Measurements from ENCODE around the gene GUCY1A2. TPM values are rescaled to one million over a fixed set of nuclear protein-coding genes. Genes with fewer than 3 reads are reported as not detected.

GUCY1A2 gene
- total RNA-seq, 2 donors from 2014 or later: 1.7 to 7.2 TPM

DNA sequence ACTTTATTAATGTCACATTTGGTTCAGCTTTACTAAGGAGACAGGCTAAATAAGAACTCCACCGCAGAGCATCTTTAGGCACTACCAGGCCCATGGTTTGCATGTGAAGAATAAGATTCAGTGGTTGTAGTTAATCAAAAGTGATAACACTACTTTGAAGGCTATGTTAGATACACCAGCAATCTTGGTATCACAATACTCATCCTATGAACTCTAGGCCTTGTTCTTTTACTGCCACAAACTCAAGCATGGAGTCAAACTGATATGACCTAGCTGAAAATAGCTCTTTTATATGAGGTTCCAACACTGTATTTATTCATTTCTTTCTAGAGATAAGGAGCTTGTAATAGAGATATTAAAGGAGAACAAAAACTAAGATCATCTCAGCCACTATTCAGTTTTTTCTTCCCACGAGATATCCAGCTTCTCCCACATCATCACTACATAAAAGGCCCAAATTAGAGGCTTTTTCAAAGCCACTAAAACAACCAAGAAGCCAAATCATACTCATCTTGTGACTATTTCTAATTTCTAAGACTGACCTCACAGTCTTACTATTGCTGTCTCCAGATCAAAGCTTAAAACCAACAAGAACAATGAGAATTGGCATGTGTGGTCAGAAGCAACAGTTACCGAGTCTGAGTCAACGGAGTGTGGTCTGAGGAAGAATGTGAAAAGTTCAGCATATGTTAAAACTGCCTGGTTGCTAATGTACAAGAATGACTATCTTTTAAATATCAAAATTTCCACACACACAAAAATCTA, 25.1 kb upstream of the GUCY1A2 start:
- no peak for DNase-seq (ENCODE audit: low spot score)
- Histone ChIP-seq H3K27ac (no peak overlapping the region), H3K4me3 (no peak overlapping the region), H3K9me3 (peaks cover 0 to 8% of the 10 kb centered on the region in 2 donors), H3K27me3 (no peaks in the 10 kb centered on the region), H3K36me3 (no peaks in the 10 kb centered on the region), H3K4me1 (no peaks in the 10 kb centered on the region)
- TF ChIP-seq CTCF (IDR thresholded peaks at IDR 0.05): no peak

DNA sequence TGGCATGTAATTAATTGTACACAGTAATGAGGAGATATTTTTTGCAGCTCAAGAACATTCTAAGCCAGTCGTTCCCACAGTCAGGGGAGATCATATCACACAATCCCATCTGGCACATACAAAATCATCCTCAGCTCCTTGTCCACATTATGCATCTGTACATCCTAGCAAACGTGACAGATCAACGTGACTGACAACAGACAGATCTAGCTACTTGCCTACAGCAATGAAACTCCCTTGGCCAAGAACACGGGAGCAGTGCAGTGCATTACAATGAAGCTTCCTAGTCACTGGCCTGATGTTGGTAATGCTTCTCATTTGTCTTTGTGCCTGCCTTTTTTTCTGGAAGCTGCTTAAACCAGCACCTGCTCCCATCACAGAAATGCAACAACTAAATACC, 24.5 kb upstream of the GUCY1A2 start:
- Histone ChIP-seq H3K27ac (no peak overlapping the region), H3K4me3 (no peak overlapping the region), H3K4me1 (no peaks in the 10 kb centered on the region), H3K9me3 (peaks cover 0 to 8% of the 10 kb centered on the region in 2 donors), H3K27me3 (no peaks in the 10 kb centered on the region), H3K36me3 (no peaks in the 10 kb centered on the region)
- TF ChIP-seq CTCF (IDR thresholded peaks at IDR 0.05): no peak
- DNase-seq (ENCODE audit: low spot score): no peak

GRCh38 chr11:107041088-107041444, 22.8 kb upstream of the GUCY1A2 start:
- H3K27ac ChIP-seq: no peak overlapping the region
- H3K27me3 ChIP-seq: no peaks in the 10 kb centered on the region
- peaks cover 0 to 8% of the 10 kb centered on the region in 2 donors for H3K9me3 ChIP-seq
- no peak for DNase-seq (ENCODE audit: low spot score)
- no peak overlapping the region for H3K4me3 ChIP-seq
- H3K4me1 ChIP-seq: no peaks in the 10 kb centered on the region
- no peak for TF ChIP-seq CTCF (IDR thresholded peaks at IDR 0.05)
- H3K36me3 ChIP-seq: no peaks in the 10 kb centered on the region

DNA sequence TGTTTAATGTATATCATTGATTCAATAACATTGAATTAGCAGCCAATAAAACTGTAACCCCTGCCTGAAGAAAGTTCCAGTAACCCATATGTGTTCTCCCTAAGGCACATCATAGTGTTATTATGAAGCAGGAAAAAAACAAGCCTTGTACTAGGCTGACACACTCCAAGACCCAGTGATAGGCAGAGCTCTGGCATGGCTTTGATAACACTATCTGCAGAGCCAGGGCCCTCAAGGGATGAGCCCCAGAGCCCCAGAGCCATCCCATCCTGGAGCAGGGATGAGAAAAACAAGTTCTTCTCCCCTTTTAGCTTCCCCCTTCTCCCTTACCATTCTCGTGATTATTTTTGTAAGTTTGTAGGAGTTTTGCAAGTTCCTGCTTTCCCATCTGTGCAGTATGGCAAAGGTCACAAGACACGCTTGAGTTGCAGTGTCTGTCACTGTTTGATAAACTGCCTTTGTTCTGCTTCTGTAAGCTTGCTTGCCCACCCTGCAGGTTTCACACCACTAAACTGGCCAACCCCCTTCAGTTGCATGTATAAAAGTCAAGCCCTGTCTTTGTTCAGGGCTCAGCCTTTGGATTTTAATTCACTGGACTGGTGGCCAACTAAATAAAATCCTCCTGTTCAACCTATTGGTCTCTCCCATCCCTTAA, 22.3 kb upstream of the GUCY1A2 start:
- no peak for TF ChIP-seq CTCF (IDR thresholded peaks at IDR 0.05)
- Histone ChIP-seq H3K4me1 (no peaks in the 10 kb centered on the region), H3K36me3 (no peaks in the 10 kb centered on the region), H3K27me3 (no peaks in the 10 kb centered on the region), H3K9me3 (peaks cover 0 to 8% of the 10 kb centered on the region in 2 donors), H3K4me3 (no peak overlapping the region), H3K27ac (no peak overlapping the region)
- DNase-seq (ENCODE audit: low spot score): no peak

DNA sequence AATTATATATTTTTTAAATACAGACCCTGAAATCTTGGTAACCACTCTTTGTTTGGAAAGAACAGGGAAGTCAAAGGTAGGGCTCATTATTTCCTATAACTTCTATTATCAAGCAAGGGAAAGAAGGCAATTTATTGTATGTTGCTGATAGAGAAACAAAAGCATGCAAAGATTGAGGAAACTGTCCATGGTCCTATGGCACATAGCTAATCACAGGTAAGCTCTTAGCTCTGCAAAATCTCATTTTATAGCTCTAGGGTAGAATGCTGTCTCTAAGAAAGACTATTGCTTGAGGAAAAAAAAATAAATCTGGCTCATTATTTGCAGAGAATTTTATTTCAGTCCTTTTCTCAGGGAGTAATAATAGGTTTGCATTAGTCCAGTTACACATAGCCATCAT, 7.4 kb upstream of the GUCY1A2 start:
- DNase-seq (ENCODE audit: low spot score): no peak
- Histone ChIP-seq H3K36me3 (no peaks in the 10 kb centered on the region), H3K27ac (no peak overlapping the region), H3K27me3 (no peaks in the 10 kb centered on the region), H3K4me1 (no peaks in the 10 kb centered on the region), H3K4me3 (no peak overlapping the region), H3K9me3 (no peaks in the 10 kb centered on the region)
- TF ChIP-seq CTCF (IDR thresholded peaks at IDR 0.05): no peak

Data from right atrium auricular region (tissue), 2 donors.